Measurements from ENCODE around the gene GNRHR. TPM values are rescaled to one million over a fixed set of nuclear protein-coding genes. Genes with fewer than 3 reads are reported as not detected.
"Not testable (repeated sequence)": the region's sequence is repeated elsewhere in the genome, so short reads cannot be mapped to it uniquely, and the experiment has no call there.

GNRHR gene
- total RNA-seq (not detected), total RNA-seq (0 reads per million in 2 donors)

GRCh38 chr4:67754288-67754687, at the start of gene GNRHR:
TSS of gene GNRHR (minus strand) at chr4:67754388. CDS start at chr4:67754335, 53 bp downstream.
- ATAC-seq, result no peak
- H3K4me3 Mint-ChIP-seq, result no peak within 1 kb of the TSS
- no peaks in the 10 kb centered on the region for H3K27me3 Mint-ChIP-seq
- DNase-seq, result no peak
- peaks cover 3% of the 10 kb centered on the region for H3K4me1 Mint-ChIP-seq
- peaks cover 2% of the 10 kb centered on the region for H3K36me3 Mint-ChIP-seq (ENCODE audit: low read depth)
- H3K27ac Mint-ChIP-seq, result no peak within 1 kb of the TSS
- no peaks in the 10 kb centered on the region for H3K9me3 ChIP-seq (ENCODE audit: control insufficient read depth, low read length, poor library complexity, severe bottlenecking)

GRCh38 chr4:67796810-67797209, 42.6 kb upstream of the GNRHR start:
- no peaks in the 10 kb centered on the region for H3K9me3 ChIP-seq (ENCODE audit: control insufficient read depth, low read length, poor library complexity, severe bottlenecking)
- Mint-ChIP-seq H3K36me3 (ENCODE audit: low read depth) (peaks cover 2% of the 10 kb centered on the region), H3K27me3 (no peaks in the 10 kb centered on the region), H3K27ac (no peak overlapping the region), H3K4me1 (no peaks in the 10 kb centered on the region), H3K4me3 (no peak overlapping the region)
- ATAC-seq (no peak), DNase-seq (no peak)

GRCh38 chr4:67790721-67791120, 36.5 kb upstream of the GNRHR start:
- ATAC-seq, result no peak
- no peak for DNase-seq
- Mint-ChIP-seq H3K27ac (no peak overlapping the region), H3K4me1 (no peaks in the 10 kb centered on the region), H3K36me3 (ENCODE audit: low read depth) (peaks cover 2% of the 10 kb centered on the region), H3K27me3 (no peaks in the 10 kb centered on the region), H3K4me3 (no peak overlapping the region)
- no peaks in the 10 kb centered on the region for H3K9me3 ChIP-seq (ENCODE audit: control insufficient read depth, low read length, poor library complexity, severe bottlenecking)

- H3K4me3 Mint-ChIP-seq, result no peak overlapping the region
- ATAC-seq, result no peak
- no peaks in the 10 kb centered on the region for H3K27me3 Mint-ChIP-seq
- H3K4me1 Mint-ChIP-seq, result no peaks in the 10 kb centered on the region
- H3K36me3 Mint-ChIP-seq (ENCODE audit: low read depth), result peaks cover 2% of the 10 kb centered on the region
- DNase-seq, result no peak
- no peak overlapping the region for H3K27ac Mint-ChIP-seq
- H3K9me3 ChIP-seq (ENCODE audit: control insufficient read depth, low read length, poor library complexity, severe bottlenecking), result no peaks in the 10 kb centered on the region
Observed at GRCh38 chr4:67787311-67787710, 33.1 kb upstream of the GNRHR start.

- Mint-ChIP-seq H3K27ac (no peak overlapping the region), H3K4me3 (no peak overlapping the region), H3K36me3 (ENCODE audit: low read depth) (no peaks in the 10 kb centered on the region), H3K27me3 (no peaks in the 10 kb centered on the region), H3K4me1 (no peaks in the 10 kb centered on the region)
- ATAC-seq (no peak), DNase-seq (no peak)
- H3K9me3 ChIP-seq (ENCODE audit: control insufficient read depth, low read length, poor library complexity, severe bottlenecking), result no peaks in the 10 kb centered on the region
Observed at GRCh38 chr4:67785528-67785927, 31.3 kb upstream of the GNRHR start.

GRCh38 chr4:67779631-67780030, 25.4 kb upstream of the GNRHR start:
- ATAC-seq, result no peak
- DNase-seq, result no peak
- no peaks in the 10 kb centered on the region for H3K9me3 ChIP-seq (ENCODE audit: control insufficient read depth, low read length, poor library complexity, severe bottlenecking)
- no peak overlapping the region for H3K27ac Mint-ChIP-seq
- no peaks in the 10 kb centered on the region for H3K27me3 Mint-ChIP-seq
- H3K4me3 Mint-ChIP-seq, result no peak overlapping the region
- H3K36me3 Mint-ChIP-seq (ENCODE audit: low read depth), result peaks cover 3% of the 10 kb centered on the region
- no peaks in the 10 kb centered on the region for H3K4me1 Mint-ChIP-seq

- H3K9me3 ChIP-seq (ENCODE audit: control insufficient read depth, low read length, poor library complexity, severe bottlenecking), result no peaks in the 10 kb centered on the region
- Mint-ChIP-seq H3K4me3 (no peak overlapping the region), H3K27me3 (no peaks in the 10 kb centered on the region), H3K36me3 (ENCODE audit: low read depth) (peaks cover 3% of the 10 kb centered on the region), H3K4me1 (no peaks in the 10 kb centered on the region), H3K27ac (no peak overlapping the region)
- ATAC-seq (no peak), DNase-seq (no peak)
Observed at GRCh38 chr4:67776746-67777145, 22.6 kb upstream of the GNRHR start.

- no peak overlapping the region for H3K27ac Mint-ChIP-seq
- ATAC-seq (no peak), DNase-seq (no peak)
- H3K4me1 Mint-ChIP-seq, result no peaks in the 10 kb centered on the region
- H3K36me3 Mint-ChIP-seq (ENCODE audit: low read depth), result peaks cover 3% of the 10 kb centered on the region
- H3K9me3 ChIP-seq (ENCODE audit: control insufficient read depth, low read length, poor library complexity, severe bottlenecking), result no peaks in the 10 kb centered on the region
- no peaks in the 10 kb centered on the region for H3K27me3 Mint-ChIP-seq
- no peak overlapping the region for H3K4me3 Mint-ChIP-seq
Observed at GRCh38 chr4:67770422-67770821, 16.2 kb upstream of the GNRHR start.

GRCh38 chr4:67765928-67766327, 11.7 kb upstream of the GNRHR start:
- Mint-ChIP-seq H3K27me3 (no peaks in the 10 kb centered on the region), H3K4me3 (no peak overlapping the region), H3K36me3 (ENCODE audit: low read depth) (peaks cover 3% of the 10 kb centered on the region), H3K27ac (no peak overlapping the region), H3K4me1 (peaks cover 3% of the 10 kb centered on the region)
- no peaks in the 10 kb centered on the region for H3K9me3 ChIP-seq (ENCODE audit: control insufficient read depth, low read length, poor library complexity, severe bottlenecking)
- no peak for ATAC-seq
- DNase-seq, result no peak

- H3K27ac Mint-ChIP-seq, result no peak overlapping the region
- no peaks in the 10 kb centered on the region for H3K9me3 ChIP-seq (ENCODE audit: control insufficient read depth, low read length, poor library complexity, severe bottlenecking)
- no peaks in the 10 kb centered on the region for H3K27me3 Mint-ChIP-seq
- H3K4me3 Mint-ChIP-seq, result no peak overlapping the region
- H3K36me3 Mint-ChIP-seq (ENCODE audit: low read depth), result peaks cover 3% of the 10 kb centered on the region
- peaks cover 3% of the 10 kb centered on the region for H3K4me1 Mint-ChIP-seq
- DNase-seq, result no peak
- ATAC-seq, result no peak
Observed at GRCh38 chr4:67765401-67765800, 11.2 kb upstream of the GNRHR start.

- H3K27ac Mint-ChIP-seq, result no peak overlapping the region
- DNase-seq, result no peak
- H3K4me3 Mint-ChIP-seq, result no peak overlapping the region
Observed at GRCh38 chr4:67764183-67764582, 10.0 kb upstream of the GNRHR start.

GRCh38 chr4:67762086-67762485, 7.9 kb upstream of the GNRHR start:
- no peaks in the 10 kb centered on the region for H3K9me3 ChIP-seq (ENCODE audit: control insufficient read depth, low read length, poor library complexity, severe bottlenecking)
- H3K27ac Mint-ChIP-seq, result peak overlapping the region; percentile 37
- H3K4me3 Mint-ChIP-seq, result no peak overlapping the region
- no peaks in the 10 kb centered on the region for H3K27me3 Mint-ChIP-seq
- DNase-seq, result no peak
- H3K4me1 Mint-ChIP-seq, result peaks cover 3% of the 10 kb centered on the region
- peaks cover 2% of the 10 kb centered on the region for H3K36me3 Mint-ChIP-seq (ENCODE audit: low read depth)
- no peak for ATAC-seq

More at GRCh38 chr4:67764183-67764582, 10.0 kb upstream of the GNRHR start:
- no peaks in the 10 kb centered on the region for H3K9me3 ChIP-seq (ENCODE audit: control insufficient read depth, low read length, poor library complexity, severe bottlenecking)
- Mint-ChIP-seq H3K36me3 (ENCODE audit: low read depth) (peaks cover under 1% of the 10 kb centered on the region), H3K27me3 (no peaks in the 10 kb centered on the region), H3K4me1 (peaks cover 3% of the 10 kb centered on the region)
- ATAC-seq, result no peak

- not testable (repeated sequence) for H3K4me3 Mint-ChIP-seq; H3K36me3 Mint-ChIP-seq (ENCODE audit: low read depth); H3K27me3 Mint-ChIP-seq; H3K4me1 Mint-ChIP-seq; DNase-seq; H3K27ac Mint-ChIP-seq; ATAC-seq; H3K9me3 ChIP-seq (ENCODE audit: control insufficient read depth, low read length, poor library complexity, severe bottlenecking)
Observed at GRCh38 chr4:67756991-67757390, 2.8 kb upstream of the GNRHR start.

GRCh38 chr4:67755974-67756373, 1.8 kb upstream of the GNRHR start:
- no peak for ATAC-seq
- Mint-ChIP-seq H3K4me1 (peaks cover 3% of the 10 kb centered on the region), H3K27me3 (no peaks in the 10 kb centered on the region), H3K4me3 (no peak overlapping the region), H3K36me3 (ENCODE audit: low read depth) (peaks cover 2% of the 10 kb centered on the region), H3K27ac (no peak overlapping the region)
- no peak for DNase-seq
- H3K9me3 ChIP-seq (ENCODE audit: control insufficient read depth, low read length, poor library complexity, severe bottlenecking), result no peaks in the 10 kb centered on the region

All from T-helper 17 cell (primary cell).